SW480 (cell line): ENCODE results near the gene PCDHGA4.
"Not testable (repeated sequence)": the region's sequence is repeated elsewhere in the genome, so short reads cannot be mapped to it uniquely, and the experiment has no call there.

Source experiments
- DNase-seq: peaks from one replicate; pipeline ENCODE4 v3.0.0-alpha.2; 2016; ENCODE audit warnings: low spot score

PCDHGA4 gene

DNA sequence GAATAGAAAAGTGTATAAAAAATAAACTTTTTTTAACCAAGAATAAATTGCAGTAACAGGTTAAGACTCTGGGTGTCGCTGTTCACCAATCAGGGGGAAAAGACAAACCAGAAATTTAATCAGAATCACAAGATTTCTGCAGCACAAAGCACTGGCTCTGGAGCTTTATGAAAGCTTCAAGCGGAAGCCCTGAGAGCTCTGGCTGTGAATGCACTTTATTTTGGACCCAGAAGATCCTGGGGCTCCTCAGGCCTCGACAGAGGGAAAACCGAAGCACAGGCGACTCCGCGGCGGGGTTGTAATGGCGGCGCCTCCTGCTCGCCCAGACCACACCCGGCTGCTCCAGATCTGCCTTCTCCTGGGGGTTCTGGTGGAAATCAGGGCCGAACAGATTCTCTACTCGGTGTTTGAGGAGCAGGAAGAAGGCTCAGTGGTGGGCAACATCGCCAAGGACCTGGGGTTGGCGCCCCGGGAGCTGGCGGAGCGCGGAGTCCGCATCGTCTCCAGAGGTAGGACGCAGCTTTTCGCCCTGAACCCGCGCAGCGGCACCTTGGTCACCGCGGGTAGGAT lies at the start of gene PCDHGA4:
TSS of gene PCDHGA4 (plus strand) at position 122 of the 570 bp plus-strand sequence. CDS start at position 209, 87 bp downstream.
- DNase-seq = no peak

DNA sequence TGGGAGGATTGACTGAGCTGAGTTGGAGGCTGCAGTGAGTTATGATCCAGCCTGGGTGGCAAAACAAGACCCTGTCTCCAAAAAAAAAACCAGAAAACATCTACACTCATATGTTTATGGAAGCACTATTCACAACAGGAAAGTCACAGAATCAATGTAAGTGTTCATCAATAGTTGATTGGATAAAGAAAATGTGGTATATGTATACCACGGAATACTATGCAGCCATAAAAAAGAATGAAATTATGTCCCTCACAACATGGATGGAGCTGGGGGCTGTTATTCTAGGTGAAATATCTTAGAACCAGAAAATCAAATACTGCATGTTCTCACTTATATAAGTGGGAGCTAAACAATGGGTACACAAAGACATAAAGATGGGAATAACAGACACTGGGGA lies 48.2 kb upstream of the PCDHGA4 start:
- no peak for DNase-seq

DNA sequence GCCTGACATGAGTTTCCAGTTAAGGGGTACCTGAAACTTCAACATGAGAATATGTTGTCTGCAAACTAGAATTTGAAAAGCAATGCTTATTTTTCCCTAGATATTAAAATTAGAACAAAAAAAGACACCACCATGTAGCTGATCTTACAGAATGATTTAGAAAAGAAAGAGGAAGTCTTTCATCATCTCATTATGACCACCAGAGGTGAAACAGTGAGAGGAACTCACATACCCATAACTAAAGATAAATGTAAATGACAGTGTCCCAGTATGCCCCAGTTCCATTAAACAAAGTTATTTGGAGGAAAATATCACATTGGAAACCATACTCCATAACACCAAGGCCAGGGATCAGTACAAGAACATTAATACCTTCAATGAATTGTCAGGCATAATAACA lies 41.1 kb upstream of the PCDHGA4 start:
- DNase-seq = no peak

DNA sequence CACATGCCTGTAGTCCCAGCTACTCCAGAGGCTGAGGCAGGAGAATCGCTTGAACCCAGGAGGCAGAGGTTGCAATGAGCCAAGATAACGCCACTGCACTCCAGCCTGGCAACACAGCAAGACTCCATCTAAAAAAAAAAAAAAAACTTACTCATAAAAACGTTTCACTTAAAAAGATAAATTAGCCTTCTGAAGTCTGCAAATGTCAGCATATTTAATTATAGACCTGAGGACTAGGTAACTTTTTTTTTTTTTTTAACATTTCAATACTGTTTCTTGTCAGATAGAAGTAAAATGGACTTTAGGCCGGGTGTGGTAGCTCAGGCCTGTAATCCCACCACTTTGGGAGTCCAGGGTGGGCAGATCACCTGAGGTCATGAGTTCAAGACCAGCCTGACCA lies 37.9 kb upstream of the PCDHGA4 start:
- not testable (repeated sequence) for DNase-seq

DNA sequence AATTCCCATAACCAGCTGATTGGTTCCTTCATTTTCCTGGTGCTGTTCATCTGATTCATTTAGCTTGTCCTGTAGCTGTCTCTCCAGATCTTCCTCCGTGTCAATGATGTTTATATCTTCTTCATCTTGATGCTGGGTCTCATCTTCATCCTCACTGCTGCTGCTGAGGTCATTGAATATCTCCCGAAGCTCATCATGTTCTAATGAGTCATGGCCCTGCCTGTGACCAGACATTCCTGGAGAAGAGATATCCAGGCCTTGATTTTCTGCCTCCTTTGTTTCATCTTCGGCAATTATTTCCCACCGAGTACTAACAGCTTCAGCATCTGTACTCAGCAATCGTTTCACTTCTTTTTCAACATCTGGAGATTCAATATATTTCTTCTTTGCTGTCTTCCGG lies 35.6 kb upstream of the PCDHGA4 start:
- DNase-seq = no peak

DNA sequence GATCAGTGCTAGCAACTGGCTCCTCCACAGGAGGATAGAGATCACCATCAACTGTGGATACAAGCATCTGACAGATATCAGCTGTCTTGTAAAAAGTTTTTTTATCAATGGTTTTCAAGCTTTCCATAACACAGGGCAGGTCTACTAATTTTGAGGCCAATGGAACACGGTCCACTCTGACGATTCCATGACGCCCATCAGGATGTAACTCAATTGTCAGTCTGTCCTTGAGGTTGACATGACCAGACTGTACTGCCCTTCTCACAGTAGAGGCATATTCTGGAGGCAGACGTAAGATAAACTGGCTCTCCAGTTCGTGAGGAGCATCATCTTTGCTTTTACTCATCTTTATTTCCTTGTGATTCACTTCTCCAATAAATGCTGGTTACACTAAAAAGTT lies 35.1 kb upstream of the PCDHGA4 start:
- DNase-seq = no peak

DNA sequence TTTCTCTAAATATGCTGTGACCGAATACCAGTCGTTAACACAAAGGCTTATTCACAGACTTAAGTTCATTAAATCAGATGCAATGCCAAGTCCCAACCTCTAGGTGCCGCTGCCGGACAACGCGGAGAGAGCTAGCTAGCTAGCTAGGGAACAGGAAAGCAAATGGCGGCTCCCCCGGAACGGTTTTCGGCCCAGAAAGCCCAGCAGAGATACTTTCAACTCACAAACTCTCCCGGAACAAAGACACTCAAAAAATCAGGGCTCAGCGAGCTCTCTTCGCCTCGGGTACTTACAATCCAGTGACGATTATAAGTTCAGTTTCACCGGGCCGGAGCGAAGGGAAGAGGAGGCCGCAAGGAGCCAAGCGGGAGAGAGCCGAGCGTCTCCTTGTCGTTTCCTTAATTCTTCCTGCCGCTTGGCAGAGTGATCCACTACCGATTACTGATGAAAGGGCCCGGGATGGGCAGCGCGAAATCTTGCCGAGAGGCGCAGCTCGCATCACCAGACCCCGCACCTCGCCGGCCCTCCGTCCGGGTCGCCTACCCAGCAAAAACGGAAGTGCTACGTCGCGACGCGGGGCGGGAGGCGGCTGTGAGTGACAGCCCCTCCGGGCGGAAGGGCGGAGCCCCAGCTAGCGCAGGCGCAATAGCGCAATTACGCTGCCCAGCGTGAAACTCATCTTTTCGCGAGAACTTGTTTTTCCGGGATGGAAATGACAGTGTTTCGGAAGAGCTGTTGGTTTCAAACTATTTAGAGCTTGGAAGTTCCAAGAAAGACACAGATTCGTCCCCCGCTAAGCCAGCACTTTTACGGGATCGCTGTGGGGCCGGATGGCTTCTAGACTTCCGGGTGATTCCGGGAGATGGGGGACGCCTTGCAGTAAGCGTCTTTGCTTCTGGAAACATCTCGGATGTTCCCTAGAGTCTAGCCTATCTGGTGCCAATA lies 34.3 kb upstream of the PCDHGA4 start, which contains the start of gene TAF7:
TSS of gene TAF7 (minus strand) at position 560 of the 945 bp plus-strand sequence. CDS start 740 bp downstream, outside the sequence.
- peak; percentile 92 for DNase-seq

DNA sequence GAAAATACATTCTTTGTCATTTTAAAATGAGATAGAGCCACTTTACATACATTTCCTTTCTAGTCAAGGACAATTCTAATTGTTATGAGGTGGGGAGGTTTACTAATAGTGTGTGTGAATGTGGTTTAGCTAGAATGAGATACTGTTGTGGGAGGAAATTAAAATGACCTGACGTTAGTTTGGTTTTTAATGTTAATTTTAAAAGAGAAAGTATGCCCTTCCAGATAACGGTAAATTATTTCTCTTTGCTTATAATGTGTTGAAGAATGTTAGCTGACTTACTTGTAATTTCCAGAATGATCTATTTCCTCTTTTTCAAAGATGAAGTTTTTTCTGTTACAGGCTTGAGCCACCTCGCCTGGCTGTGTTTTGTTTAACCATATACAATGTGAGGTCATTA lies 32.6 kb upstream of the PCDHGA4 start:
- no peak for DNase-seq

DNA sequence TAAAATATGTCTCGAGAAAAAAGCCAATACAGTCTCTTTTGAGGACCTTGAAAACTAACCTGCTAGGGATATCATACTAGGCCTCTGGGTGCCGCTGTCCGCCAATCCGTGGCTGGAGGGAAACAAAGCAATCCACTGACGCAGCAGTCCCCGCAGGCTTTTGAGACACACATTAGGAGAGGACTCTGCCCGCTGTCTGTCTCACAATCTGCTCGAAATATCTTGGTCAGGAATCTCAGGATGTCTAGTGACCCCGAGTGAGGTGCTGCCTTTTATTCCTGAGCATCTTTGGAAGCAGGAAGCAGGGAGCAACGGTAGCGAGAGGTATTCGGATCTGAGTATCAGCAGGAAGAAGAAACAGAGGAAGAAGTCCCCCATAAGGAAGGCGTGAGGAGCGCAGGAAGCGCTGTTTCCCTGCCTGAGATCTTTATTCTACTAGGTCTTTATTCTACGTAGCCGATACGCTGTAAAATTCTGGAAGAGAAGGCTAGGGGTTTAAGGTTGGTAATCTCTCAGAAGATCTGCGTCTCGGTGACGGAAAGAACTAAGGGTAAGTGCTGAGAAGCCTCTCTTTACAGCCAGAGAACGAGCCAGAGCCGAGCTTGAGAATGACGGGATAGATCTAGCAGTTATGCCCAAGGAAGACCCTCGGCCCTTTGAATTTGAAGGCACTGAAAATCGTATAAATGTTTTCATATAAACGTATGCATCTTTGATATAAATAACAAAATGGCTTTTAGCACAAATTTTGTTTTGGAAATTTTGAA lies 28.6 kb upstream of the PCDHGA4 start:
- DNase-seq = peak; percentile 50

DNA sequence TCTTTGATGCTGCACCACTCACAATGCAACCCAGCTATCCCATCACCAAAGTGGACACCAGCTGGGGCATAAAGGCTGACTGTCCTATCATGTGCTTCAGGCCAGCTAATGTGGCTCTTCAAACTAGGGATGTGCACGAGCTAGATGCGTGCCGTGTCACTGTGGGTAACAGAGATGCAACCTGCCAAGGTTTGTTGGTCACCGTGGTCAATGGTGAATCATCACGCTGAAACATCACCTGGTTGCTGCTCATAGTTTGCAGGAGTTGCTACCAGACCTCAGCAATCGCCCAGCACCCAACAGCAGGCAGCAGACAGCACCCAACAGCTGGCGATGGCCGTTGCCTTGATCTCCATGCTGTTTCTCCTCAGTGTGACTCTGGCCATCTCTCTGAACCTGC lies 26.6 kb upstream of the PCDHGA4 start:
- no peak for DNase-seq

DNA sequence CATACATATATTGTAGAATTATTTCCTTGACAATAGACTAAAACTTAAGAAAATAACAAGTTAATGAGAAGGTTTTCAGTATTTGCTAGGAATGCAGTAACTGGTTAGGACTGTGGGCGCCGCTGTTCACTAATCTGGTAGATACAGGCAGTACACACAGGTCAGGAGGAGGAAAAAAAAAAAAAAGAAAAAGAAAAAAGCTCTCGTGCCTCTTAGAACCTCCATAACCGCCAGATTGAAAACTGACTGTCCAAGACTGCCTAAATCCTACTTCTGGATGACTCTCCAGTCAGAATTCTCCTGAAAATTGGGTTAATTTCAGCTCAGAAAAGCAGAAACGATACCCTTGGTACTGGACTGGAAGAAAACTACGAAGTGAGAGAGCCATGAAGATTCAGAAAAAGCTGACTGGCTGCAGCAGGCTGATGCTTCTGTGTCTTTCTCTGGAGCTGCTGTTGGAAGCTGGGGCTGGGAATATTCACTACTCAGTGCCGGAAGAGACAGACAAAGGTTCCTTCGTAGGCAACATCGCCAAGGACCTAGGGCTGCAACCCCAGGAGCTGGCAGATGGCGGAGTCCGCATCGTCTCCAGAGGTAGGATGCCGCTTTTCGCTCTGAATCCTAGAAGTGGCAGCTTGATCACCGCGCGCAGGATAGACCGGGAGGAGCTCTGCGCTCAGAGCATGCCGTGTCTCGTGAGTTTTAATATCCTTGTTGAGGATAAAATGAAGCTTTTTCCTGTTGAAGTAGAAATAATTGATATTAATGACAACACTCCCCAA lies 24.3 kb upstream of the PCDHGA4 start, which contains the start of gene PCDHGA1:
TSS of gene PCDHGA1 (plus strand) at position 216 of the 782 bp plus-strand sequence.
- DNase-seq = no peak

DNA sequence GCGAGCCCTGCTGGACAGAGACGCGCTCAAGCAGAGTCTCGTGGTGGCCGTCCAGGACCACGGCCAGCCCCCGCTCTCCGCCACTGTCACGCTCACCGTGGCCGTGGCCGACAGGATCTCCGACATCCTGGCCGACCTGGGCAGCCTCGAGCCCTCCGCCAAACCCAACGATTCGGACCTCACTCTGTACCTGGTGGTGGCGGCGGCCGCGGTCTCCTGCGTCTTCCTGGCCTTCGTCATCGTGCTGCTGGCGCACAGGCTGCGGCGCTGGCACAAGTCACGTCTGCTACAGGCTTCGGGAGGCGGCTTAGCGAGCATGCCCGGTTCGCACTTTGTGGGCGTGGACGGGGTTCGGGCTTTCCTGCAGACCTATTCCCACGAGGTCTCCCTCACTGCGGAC lies 22.2 kb upstream of the PCDHGA4 start:
- DNase-seq = not testable (repeated sequence)

DNA sequence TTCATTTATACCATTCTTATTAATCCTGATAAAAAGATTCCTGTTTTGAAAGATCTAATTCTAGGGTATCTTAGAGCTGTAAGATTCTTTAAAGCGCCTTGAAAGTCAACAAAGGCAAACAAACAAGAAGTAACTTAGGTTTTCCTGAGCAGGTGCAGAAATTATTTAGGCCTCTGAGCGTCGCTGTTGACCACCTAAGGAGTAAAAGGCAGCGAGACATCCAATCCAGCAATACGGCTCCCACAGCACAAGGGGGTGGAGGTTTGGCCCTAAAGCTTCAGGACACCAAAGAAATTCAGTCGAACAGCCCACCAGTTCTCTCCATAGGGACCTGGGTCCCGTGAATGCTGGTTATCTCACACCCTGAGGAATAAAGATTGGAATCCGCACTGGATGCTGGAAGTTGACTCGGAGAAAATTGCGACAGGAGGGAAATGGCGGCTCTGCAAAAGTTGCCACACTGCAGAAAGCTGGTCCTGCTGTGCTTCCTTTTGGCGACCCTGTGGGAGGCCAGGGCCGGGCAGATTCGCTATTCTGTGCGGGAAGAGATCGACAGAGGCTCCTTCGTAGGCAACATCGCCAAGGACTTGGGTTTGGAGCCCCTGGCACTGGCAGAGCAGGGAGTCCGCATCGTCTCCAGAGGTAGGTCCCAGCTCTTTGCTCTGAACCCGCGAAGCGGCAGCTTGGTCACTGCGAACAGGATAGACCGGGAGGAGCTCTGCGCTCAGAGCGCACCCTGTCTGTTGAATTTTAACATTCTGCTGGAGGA lies 16.1 kb upstream of the PCDHGA4 start, which contains the start of gene PCDHGA2:
TSS of gene PCDHGA2 (plus strand) at position 223 of the 769 bp plus-strand sequence.
- no peak for DNase-seq

DNA sequence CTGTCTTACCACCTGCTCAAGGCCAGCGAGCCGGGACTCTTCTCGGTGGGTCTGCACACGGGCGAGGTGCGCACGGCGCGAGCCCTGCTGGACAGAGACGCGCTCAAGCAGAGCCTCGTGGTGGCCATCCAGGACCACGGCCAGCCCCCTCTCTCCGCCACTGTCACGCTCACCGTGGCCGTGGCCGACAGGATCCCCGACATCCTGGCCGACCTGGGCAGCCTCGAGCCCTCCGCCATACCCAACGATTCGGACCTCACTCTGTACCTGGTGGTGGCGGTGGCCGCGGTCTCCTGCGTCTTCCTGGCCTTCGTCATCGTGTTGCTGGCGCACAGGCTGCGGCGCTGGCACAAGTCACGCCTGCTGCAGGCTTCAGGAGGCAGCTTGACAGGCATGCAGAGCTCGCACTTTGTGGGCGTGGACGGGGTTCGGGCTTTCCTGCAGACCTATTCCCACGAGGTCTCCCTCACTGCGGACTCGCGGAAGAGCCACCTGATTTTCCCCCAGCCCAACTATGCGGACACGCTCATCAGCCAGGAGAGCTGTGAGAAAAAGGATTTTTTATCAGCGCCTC lies 14.0 kb upstream of the PCDHGA4 start:
- DNase-seq = not testable (repeated sequence)

DNA sequence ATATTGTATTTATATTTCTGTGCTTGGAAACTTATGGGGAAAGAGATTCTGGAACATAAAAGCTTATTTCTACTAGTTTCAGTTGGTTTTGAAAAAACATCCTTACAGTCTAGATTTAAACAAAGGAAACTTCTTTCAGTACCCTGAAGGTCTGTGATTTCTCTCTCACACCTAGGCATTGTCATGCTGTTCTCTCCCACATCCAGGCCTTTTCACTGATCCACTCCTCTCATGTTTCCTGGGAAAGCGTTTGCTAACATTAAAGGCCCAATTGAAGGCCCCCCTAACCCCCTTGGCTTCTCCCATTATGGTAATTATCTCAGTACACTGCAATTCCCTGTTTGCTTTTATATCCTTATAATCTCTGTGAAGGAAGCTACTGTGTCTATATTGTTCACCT lies 12.0 kb upstream of the PCDHGA4 start:
- no peak for DNase-seq

DNA sequence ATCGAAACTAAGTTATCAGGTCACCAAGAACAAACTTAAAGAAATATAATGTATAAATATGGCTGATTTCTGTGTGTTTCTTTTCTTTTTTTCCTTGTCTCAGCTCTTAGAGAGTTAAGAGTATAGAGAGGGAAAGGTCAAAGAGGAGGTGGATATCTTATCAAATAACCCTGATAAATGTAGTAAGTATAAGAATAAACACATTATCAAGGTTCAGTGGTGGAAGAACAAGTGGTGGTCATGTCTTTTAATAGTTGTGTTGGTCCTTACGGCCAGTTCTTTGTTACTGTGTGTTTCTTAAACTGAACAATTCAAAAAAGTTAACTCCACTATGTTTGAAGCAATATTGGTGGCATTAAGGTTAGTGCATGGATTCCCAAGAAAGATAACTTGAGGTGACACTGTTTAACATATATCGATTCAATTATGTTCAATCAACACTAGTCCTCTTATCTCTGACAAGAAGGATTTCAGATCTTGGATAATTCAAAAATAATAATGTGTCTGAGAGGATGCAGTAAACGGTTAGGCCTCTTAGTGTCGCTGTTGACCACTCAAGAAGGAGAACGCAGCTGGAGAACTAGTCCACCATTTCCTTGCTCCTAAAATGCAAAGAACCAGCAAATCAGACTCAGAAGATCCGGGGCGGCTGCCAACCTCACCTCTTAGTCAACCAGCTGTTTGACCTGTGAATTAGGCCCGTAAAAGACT lies 11.4 kb upstream of the PCDHGA4 start, which contains the start of gene PCDHGA3:
TSS of gene PCDHGA3 (plus strand) at position 588 of the 711 bp plus-strand sequence. CDS start 205 bp downstream, outside the sequence.
- DNase-seq = no peak

DNA sequence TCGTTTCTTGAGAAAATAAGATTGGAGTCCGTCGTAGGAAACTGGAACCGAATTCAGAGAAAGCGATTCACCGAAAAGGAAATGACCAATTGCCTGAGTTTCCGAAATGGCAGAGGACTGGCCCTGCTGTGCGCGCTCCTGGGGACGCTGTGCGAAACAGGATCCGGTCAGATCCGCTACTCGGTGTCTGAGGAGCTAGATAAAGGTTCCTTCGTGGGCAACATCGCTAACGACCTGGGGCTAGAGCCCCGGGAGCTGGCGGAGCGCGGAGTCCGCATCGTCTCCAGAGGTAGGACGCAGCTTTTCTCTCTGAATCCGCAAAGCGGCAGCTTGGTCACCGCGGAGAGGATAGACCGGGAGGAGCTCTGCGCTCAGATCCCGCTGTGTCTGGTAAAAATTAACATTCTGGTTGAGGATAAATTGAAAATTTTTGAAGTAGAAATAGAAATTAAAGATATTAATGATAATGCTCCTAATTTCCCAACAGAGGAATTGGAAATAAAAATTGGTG lies 10.8 kb upstream of the PCDHGA4 start:
- DNase-seq = no peak

DNA sequence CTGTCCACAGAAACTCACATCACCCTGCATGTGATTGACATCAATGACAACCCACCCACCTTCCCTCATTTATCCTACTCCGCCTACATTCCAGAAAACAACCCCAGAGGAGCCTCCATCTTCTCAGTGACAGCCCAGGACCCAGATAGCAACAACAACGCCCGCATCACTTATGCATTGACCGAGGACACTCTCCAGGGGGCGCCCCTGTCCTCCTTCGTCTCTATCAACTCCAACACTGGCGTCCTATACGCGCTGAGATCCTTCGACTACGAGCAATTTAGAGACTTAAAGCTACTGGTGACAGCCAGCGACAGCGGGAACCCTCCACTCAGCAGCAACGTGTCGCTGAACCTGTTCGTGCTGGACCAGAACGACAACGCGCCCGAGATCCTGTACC lies 9.5 kb upstream of the PCDHGA4 start:
- DNase-seq = no peak

DNA sequence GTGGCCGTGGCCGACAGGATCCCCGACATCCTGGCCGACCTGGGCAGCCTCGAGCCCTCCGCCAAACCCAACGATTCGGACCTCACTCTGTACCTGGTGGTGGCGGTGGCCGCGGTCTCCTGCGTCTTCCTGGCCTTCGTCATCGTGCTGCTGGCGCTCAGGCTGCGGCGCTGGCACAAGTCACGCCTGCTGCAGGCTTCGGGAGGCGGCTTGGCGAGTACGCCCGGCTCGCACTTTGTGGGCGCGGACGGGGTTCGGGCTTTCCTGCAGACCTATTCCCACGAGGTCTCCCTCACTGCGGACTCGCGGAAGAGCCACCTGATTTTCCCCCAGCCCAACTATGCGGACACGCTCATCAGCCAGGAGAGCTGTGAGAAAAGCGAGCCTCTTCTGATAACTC lies 8.8 kb upstream of the PCDHGA4 start:
- DNase-seq = not testable (repeated sequence)
